Lower leg skin (tissue), 3 donors: ENCODE data around the gene MIDN.

Source experiments
- CTCF ChIP-seq, 3 donors: fragments of 450-650 bp; IDR thresholded peaks; one replicate each; pipeline ENCODE4 v1.5.1; 2016; ENCODE audit warnings: antibody characterized with exemption in 3 of 3, mild to moderate bottlenecking in 3 of 3, moderate library complexity in 2 of 3
- POLR2A ChIP-seq, 2 donors: fragments of 450-650 bp; IDR thresholded peaks; one replicate each; pipeline ENCODE4 v1.6.1; 2016 to 2017; ENCODE audit warnings: antibody characterized with exemption in 2 of 2, mild to moderate bottlenecking in 1 of 2, moderate library complexity in 1 of 2

DNA sequence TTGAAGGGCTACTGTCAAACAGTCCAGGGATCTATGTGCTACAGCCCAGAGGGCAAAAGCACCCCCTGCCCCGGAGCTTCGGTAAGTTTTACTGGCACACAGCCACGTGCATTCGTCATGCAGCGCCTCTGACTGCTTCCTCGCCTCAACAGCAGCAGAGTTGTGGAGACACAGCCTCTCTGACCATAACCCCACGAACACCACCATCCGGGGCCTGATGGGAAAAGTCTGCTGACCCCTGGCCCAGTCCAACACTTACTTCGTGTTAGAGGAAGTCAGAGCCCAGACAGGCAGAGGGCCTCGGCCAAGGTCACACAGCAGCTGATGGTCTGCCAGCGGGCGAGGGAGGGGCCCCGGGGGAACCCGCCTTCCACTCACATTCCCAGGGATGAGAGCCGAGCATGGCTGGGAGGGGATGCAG lies 15.7 kb upstream of the MIDN start:
- TF ChIP-seq CTCF (IDR thresholded peaks at IDR 0.05) (no peak), POLR2A (IDR thresholded peaks at IDR 0.05) (no peak)
